Measurements from ENCODE around the gene ANKLE2.

- TF ChIP-seq, protein P1, sequence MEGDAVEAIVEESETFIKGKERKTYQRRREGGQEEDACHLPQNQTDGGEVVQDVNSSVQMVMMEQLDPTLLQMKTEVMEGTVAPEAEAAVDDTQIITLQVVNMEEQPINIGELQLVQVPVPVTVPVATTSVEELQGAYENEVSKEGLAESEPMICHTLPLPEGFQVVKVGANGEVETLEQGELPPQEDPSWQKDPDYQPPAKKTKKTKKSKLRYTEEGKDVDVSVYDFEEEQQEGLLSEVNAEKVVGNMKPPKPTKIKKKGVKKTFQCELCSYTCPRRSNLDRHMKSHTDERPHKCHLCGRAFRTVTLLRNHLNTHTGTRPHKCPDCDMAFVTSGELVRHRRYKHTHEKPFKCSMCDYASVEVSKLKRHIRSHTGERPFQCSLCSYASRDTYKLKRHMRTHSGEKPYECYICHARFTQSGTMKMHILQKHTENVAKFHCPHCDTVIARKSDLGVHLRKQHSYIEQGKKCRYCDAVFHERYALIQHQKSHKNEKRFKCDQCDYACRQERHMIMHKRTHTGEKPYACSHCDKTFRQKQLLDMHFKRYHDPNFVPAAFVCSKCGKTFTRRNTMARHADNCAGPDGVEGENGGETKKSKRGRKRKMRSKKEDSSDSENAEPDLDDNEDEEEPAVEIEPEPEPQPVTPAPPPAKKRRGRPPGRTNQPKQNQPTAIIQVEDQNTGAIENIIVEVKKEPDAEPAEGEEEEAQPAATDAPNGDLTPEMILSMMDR (IDR thresholded peaks at IDR 0.05) = peak in 1 of 4 experiments; percentile 26
- peak; percentile 83 for TF ChIP-seq POLR2AphosphoS5 (IDR thresholded peaks at IDR 0.05)
- TF ChIP-seq POLR2A (IDR thresholded peaks at IDR 0.05) = peak; percentile 52
These were observed 51.1 kb downstream of the ANKLE2 start, which contains the start of gene PGAM5 for GRCh38 chr12:132710405-132711079.
